ENCODE data around the gene STAG3.

STAG3 gene

GRCh38 chr7:100166317-100166940, 11.3 kb upstream of the STAG3 start:
- TF ChIP-seq BACH2 (CRISPR knock-in tag; IDR thresholded peaks at IDR 0.05; ENCODE audit: borderline replicate concordance): no peak
- no peak for TF ChIP-seq CSRNP3 (CRISPR knock-in tag; IDR thresholded peaks at IDR 0.05)
- no peak for TF ChIP-seq SNAI2 (CRISPR knock-in tag; IDR thresholded peaks at IDR 0.05)
- TF ChIP-seq ESRRG (CRISPR knock-in tag; IDR thresholded peaks at IDR 0.05): no peak
- TF ChIP-seq POU6F1 (CRISPR knock-in tag; IDR thresholded peaks at IDR 0.05; ENCODE audit: borderline replicate concordance, low read depth): no peak
- TF ChIP-seq GLIS3 (CRISPR knock-in tag; IDR thresholded peaks at IDR 0.05): no peak
- TF ChIP-seq RARB (CRISPR knock-in tag; IDR thresholded peaks at IDR 0.05): no peak
- no peak for TF ChIP-seq TOX (CRISPR knock-in tag; IDR thresholded peaks at IDR 0.05; ENCODE audit: borderline replicate concordance)
- no peak for TF ChIP-seq CSDC2 (CRISPR knock-in tag; IDR thresholded peaks at IDR 0.05)
- no peak for TF ChIP-seq CREB5 (CRISPR knock-in tag; IDR thresholded peaks at IDR 0.05; ENCODE audit: low read depth)
- TF ChIP-seq PATZ1 (CRISPR knock-in tag; IDR thresholded peaks at IDR 0.05; ENCODE audit: borderline replicate concordance): no peak
- no peak for TF ChIP-seq ZC3H10 (CRISPR knock-in tag; IDR thresholded peaks at IDR 0.05)
- ATAC-seq: no peak

GRCh38 chr7:100166970-100167911, 10.5 kb upstream of the STAG3 start:
- peak; percentile 12 for ATAC-seq
- TF ChIP-seq ZFP3 (CRISPR knock-in tag; IDR thresholded peaks at IDR 0.05) (no peak), OSR1 (CRISPR knock-in tag; IDR thresholded peaks at IDR 0.05) (no peak), ESRRG (CRISPR knock-in tag; IDR thresholded peaks at IDR 0.05) (no peak), ZNF8 (CRISPR knock-in tag; IDR thresholded peaks at IDR 0.05) (no peak), PPARA (CRISPR knock-in tag; IDR thresholded peaks at IDR 0.05; ENCODE audit: borderline replicate concordance) (no peak), BACH2 (CRISPR knock-in tag; IDR thresholded peaks at IDR 0.05; ENCODE audit: borderline replicate concordance) (no peak)

- ATAC-seq: peak; percentile 56
- no peak for TF ChIP-seq ZNF565 (CRISPR knock-in tag; conservative IDR thresholded peaks at IDR 0.05; ENCODE audit: low read depth)
- TF ChIP-seq SNAI2 (CRISPR knock-in tag; IDR thresholded peaks at IDR 0.05): no peak
- TF ChIP-seq RARB (CRISPR knock-in tag; IDR thresholded peaks at IDR 0.05): no peak
- no peak for TF ChIP-seq ISL1 (CRISPR knock-in tag; IDR thresholded peaks at IDR 0.05)
- no peak for TF ChIP-seq CREB5 (CRISPR knock-in tag; IDR thresholded peaks at IDR 0.05; ENCODE audit: low read depth)
- TF ChIP-seq ESRRG (CRISPR knock-in tag; IDR thresholded peaks at IDR 0.05): no peak
- no peak for TF ChIP-seq PPARA (CRISPR knock-in tag; IDR thresholded peaks at IDR 0.05; ENCODE audit: borderline replicate concordance)
- no peak for TF ChIP-seq ZFP3 (CRISPR knock-in tag; IDR thresholded peaks at IDR 0.05)
- TF ChIP-seq TCF4 (CRISPR knock-in tag; IDR thresholded peaks at IDR 0.05; ENCODE audit: borderline replicate concordance): no peak
- TF ChIP-seq ARNTL (CRISPR knock-in tag; IDR thresholded peaks at IDR 0.05; ENCODE audit: borderline replicate concordance, low read depth): no peak
- no peak for TF ChIP-seq POU6F1 (CRISPR knock-in tag; IDR thresholded peaks at IDR 0.05; ENCODE audit: borderline replicate concordance, low read depth)
- TF ChIP-seq ZNF8 (CRISPR knock-in tag; IDR thresholded peaks at IDR 0.05): no peak
- TF ChIP-seq TSHZ2 (CRISPR knock-in tag; IDR thresholded peaks at IDR 0.05): no peak
- TF ChIP-seq GLIS3 (CRISPR knock-in tag; IDR thresholded peaks at IDR 0.05): no peak
- TF ChIP-seq ZC3H10 (CRISPR knock-in tag; IDR thresholded peaks at IDR 0.05): no peak
- no peak for TF ChIP-seq ZFP30 (CRISPR knock-in tag; IDR thresholded peaks at IDR 0.05)
- no peak for TF ChIP-seq ZNF70 (CRISPR knock-in tag; IDR thresholded peaks at IDR 0.05)
- no peak for TF ChIP-seq CSDC2 (CRISPR knock-in tag; IDR thresholded peaks at IDR 0.05)
Observed at GRCh38 chr7:100167912-100168323, 9.8 kb upstream of the STAG3 start.
